ENCODE data around the gene WNT10A. TPM values are rescaled to one million over a fixed set of nuclear protein-coding genes. Genes with fewer than 3 reads are reported as not detected.

WNT10A gene
- total RNA-seq, 1 donor: not detected

DNA sequence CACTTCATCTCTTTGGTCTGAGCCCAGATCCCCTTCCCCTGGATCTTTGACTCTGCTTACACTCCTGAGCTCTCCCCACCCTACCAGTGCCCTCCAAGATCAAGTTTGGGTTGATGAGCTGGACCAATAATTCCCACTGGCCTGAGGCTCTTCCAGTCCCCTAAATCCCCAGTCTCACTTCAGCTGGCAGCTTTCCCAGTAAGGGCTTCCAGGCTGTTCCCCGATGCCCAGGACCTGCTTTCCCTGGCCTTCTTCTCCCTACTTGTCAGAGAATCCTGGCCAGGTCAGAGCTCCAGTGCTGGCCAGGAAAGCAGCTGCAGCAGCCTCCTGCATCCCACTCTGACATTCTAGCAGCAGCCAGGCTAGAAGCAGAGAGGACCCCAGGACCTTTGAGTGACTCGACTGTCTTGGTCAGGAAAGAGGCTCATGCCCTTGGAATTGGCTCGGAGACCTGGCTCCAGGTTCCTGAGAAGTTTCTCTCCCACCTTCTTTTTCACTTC is 17.6 kb upstream of the WNT10A start:
- Histone ChIP-seq H3K4me1 (ENCODE audit: insufficient read depth, low read length) (no peaks in the 10 kb centered on the region), H2AFZ (ENCODE audit: low read length) (no peak overlapping the region), H3K27ac (ENCODE audit: low read depth, low read length) (no peak overlapping the region), H4K20me1 (ENCODE audit: insufficient read depth, low read length) (no peaks in the 10 kb centered on the region), H3K9me3 (ENCODE audit: low read depth, low read length) (no peaks in the 10 kb centered on the region), H3K4me3 (ENCODE audit: insufficient read depth, low read length) (no peak overlapping the region), H3K36me3 (ENCODE audit: insufficient read depth, low read length) (no peaks in the 10 kb centered on the region), H3K27me3 (ENCODE audit: insufficient read depth, low read length) (peaks cover 56% of the 10 kb centered on the region), H3K79me2 (ENCODE audit: insufficient read depth, low read length) (no peaks in the 10 kb centered on the region), H3K4me2 (ENCODE audit: insufficient read depth, low read length) (no peak overlapping the region)
- DNase-seq (ENCODE audit: insufficient read length, low spot score, missing footprints): peak; percentile 72
- TF ChIP-seq, protein P1, sequence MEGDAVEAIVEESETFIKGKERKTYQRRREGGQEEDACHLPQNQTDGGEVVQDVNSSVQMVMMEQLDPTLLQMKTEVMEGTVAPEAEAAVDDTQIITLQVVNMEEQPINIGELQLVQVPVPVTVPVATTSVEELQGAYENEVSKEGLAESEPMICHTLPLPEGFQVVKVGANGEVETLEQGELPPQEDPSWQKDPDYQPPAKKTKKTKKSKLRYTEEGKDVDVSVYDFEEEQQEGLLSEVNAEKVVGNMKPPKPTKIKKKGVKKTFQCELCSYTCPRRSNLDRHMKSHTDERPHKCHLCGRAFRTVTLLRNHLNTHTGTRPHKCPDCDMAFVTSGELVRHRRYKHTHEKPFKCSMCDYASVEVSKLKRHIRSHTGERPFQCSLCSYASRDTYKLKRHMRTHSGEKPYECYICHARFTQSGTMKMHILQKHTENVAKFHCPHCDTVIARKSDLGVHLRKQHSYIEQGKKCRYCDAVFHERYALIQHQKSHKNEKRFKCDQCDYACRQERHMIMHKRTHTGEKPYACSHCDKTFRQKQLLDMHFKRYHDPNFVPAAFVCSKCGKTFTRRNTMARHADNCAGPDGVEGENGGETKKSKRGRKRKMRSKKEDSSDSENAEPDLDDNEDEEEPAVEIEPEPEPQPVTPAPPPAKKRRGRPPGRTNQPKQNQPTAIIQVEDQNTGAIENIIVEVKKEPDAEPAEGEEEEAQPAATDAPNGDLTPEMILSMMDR (IDR thresholded peaks at IDR 0.05; ENCODE audit: extremely low read depth, low read depth, low read length): no peak

DNA sequence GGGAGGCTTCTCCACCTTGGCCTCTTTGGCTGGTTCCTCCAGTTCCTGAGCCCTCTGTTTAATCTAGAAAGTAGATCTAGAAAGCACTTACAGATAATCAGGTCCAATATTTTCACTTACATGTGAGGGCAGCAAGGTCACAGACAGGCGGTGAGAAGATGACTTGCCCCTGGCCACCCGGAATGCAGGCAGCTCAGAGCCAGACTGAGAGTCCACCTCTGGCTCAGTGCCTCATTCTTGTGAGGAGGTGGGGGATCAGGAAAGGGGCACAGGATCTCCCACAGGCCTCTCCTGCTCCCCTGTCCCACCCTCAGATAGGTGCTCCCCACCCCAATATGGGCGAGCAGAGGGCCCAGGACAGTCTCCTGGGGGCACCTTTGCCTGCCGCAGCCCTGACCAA is 15.3 kb upstream of the WNT10A start:
- Histone ChIP-seq H3K9me3 (ENCODE audit: low read depth, low read length) (no peaks in the 10 kb centered on the region), H3K36me3 (ENCODE audit: insufficient read depth, low read length) (no peaks in the 10 kb centered on the region), H3K27me3 (ENCODE audit: insufficient read depth, low read length) (peaks cover 56% of the 10 kb centered on the region), H3K79me2 (ENCODE audit: insufficient read depth, low read length) (no peaks in the 10 kb centered on the region), H3K4me3 (ENCODE audit: insufficient read depth, low read length) (no peak overlapping the region), H3K27ac (ENCODE audit: low read depth, low read length) (no peak overlapping the region), H4K20me1 (ENCODE audit: insufficient read depth, low read length) (no peaks in the 10 kb centered on the region), H3K4me2 (ENCODE audit: insufficient read depth, low read length) (no peak overlapping the region), H3K4me1 (ENCODE audit: insufficient read depth, low read length) (no peaks in the 10 kb centered on the region), H2AFZ (ENCODE audit: low read length) (no peak overlapping the region)
- DNase-seq (ENCODE audit: insufficient read length, low spot score, missing footprints): no peak
- TF ChIP-seq, protein P1 (IDR thresholded peaks at IDR 0.05; ENCODE audit: extremely low read depth, low read depth, low read length): no peak

DNA sequence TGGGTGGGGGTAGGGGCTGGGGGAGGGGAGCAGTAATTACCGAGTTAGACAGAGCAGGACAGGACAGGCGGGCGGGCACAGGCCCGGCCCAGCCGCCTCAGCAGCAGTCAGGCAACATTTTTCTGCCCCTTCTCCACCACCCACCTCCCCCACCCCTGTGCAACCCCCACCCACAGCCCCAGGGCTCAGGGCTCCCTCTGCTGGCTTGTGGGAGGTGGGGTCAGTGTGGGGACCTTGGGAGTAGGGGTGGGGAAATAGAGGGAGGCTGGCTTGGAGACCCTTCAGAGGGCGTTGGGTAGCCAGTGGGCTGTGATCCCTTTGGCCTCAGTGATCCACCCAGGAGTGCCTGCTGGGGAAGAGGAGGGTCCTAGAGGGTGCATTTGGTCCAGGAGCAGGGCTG is 14.7 kb upstream of the WNT10A start:
- H3K79me2 ChIP-seq (ENCODE audit: insufficient read depth, low read length): no peaks in the 10 kb centered on the region
- H3K4me1 ChIP-seq (ENCODE audit: insufficient read depth, low read length): no peaks in the 10 kb centered on the region
- DNase-seq (ENCODE audit: insufficient read length, low spot score, missing footprints): no peak
- no peak overlapping the region for H2AFZ ChIP-seq (ENCODE audit: low read length)
- H3K27ac ChIP-seq (ENCODE audit: low read depth, low read length): no peak overlapping the region
- H3K4me3 ChIP-seq (ENCODE audit: insufficient read depth, low read length): no peak overlapping the region
- H4K20me1 ChIP-seq (ENCODE audit: insufficient read depth, low read length): no peaks in the 10 kb centered on the region
- H3K27me3 ChIP-seq (ENCODE audit: insufficient read depth, low read length): peaks cover 56% of the 10 kb centered on the region
- no peaks in the 10 kb centered on the region for H3K36me3 ChIP-seq (ENCODE audit: insufficient read depth, low read length)
- TF ChIP-seq, protein P1 (IDR thresholded peaks at IDR 0.05; ENCODE audit: extremely low read depth, low read depth, low read length): no peak
- H3K9me3 ChIP-seq (ENCODE audit: low read depth, low read length): no peaks in the 10 kb centered on the region
- no peak overlapping the region for H3K4me2 ChIP-seq (ENCODE audit: insufficient read depth, low read length)

DNA sequence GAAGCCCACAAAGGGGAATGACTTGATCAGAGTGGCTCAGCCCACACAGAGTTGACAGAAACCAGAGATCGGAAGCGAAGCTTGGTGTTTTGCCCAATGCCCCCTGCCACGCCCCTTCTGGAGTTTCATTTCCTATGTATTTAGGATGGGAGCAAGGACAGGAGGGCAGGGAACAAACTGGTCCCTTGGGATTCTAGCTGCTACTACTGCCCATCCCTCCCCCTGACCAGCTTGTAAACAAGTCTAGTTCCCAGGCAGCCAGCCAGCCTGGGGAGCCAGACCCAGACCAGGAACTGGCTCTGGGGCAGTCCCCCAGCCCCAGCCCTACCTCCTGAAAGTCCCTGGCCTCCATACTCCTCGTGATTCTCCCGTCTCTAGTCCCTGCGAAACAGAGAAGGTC is 12.8 kb upstream of the WNT10A start:
- H4K20me1 ChIP-seq (ENCODE audit: insufficient read depth, low read length): no peaks in the 10 kb centered on the region
- no peaks in the 10 kb centered on the region for H3K36me3 ChIP-seq (ENCODE audit: insufficient read depth, low read length)
- DNase-seq (ENCODE audit: insufficient read length, low spot score, missing footprints): no peak
- TF ChIP-seq, protein P1 (IDR thresholded peaks at IDR 0.05; ENCODE audit: extremely low read depth, low read depth, low read length): no peak
- H3K4me1 ChIP-seq (ENCODE audit: insufficient read depth, low read length): no peaks in the 10 kb centered on the region
- H3K27me3 ChIP-seq (ENCODE audit: insufficient read depth, low read length): peaks cover 62% of the 10 kb centered on the region
- H3K4me2 ChIP-seq (ENCODE audit: insufficient read depth, low read length): no peak overlapping the region
- no peak overlapping the region for H3K27ac ChIP-seq (ENCODE audit: low read depth, low read length)
- no peak overlapping the region for H3K4me3 ChIP-seq (ENCODE audit: insufficient read depth, low read length)
- no peaks in the 10 kb centered on the region for H3K9me3 ChIP-seq (ENCODE audit: low read depth, low read length)
- no peaks in the 10 kb centered on the region for H3K79me2 ChIP-seq (ENCODE audit: insufficient read depth, low read length)
- H2AFZ ChIP-seq (ENCODE audit: low read length): no peak overlapping the region

All from osteoblast (primary cell).